HepG2 (cell line): ENCODE measurements around the gene ETFA. TPM values are rescaled to one million over a fixed set of nuclear protein-coding genes. Genes with fewer than 3 reads are reported as not detected.

Experiments
- DMTF1 ChIP-seq: sonication (generic); formaldehyde crosslinking; IDR thresholded peaks from 2 replicates; pipeline ENCODE4 v1.4.0; 2020; ENCODE audit warnings: mild to moderate bottlenecking, missing genetic modification reagents
- HNRNPK ChIP-seq: fragments of 200-400 bp; formaldehyde crosslinking; IDR thresholded peaks from 2 replicates; pipeline ENCODE4 v1.6.1; 2018; ENCODE audit warnings: low read length, low read depth, moderate library complexity, mild to moderate bottlenecking; ENCODE audit not compliant: poor library complexity, severe bottlenecking
- IRX3 ChIP-seq: sonication (generic); formaldehyde crosslinking; IDR thresholded peaks from 2 replicates; pipeline ENCODE4 v1.8.1; 2023; ENCODE audit warnings: mild to moderate bottlenecking, low read depth, missing genetic modification reagents, borderline replicate concordance
- KLF15 ChIP-seq: sonication (generic); formaldehyde crosslinking; IDR thresholded peaks from 2 replicates; pipeline ENCODE4 v1.8.1; 2023; ENCODE audit warnings: borderline replicate concordance, mild to moderate bottlenecking, inconsistent platforms, missing genetic modification reagents, mixed read lengths
- NFE2L1 ChIP-seq: sonication (generic); formaldehyde crosslinking; IDR thresholded peaks from 2 replicates; pipeline ENCODE4 v1.4.0; 2020; ENCODE audit warnings: missing genetic modification reagents, mild to moderate bottlenecking, borderline replicate concordance
- PLRG1 ChIP-seq: fragments of 450-650 bp; conservative IDR thresholded peaks from 2 replicates; pipeline ENCODE4 v1.6.1; 2016
- SPEN ChIP-seq: sonication (generic); formaldehyde crosslinking; IDR thresholded peaks from 2 replicates; pipeline ENCODE4 v1.5.1; 2020; ENCODE audit warnings: low read depth, mild to moderate bottlenecking, missing genetic modification reagents
- THAP9 ChIP-seq: sonication (generic); formaldehyde crosslinking; IDR thresholded peaks from 2 replicates; pipeline ENCODE4; 2020; ENCODE audit warnings: missing genetic modification reagents, mild to moderate bottlenecking, borderline replicate concordance
- ZBTB3 ChIP-seq: sonication (generic); formaldehyde crosslinking; IDR thresholded peaks from 2 replicates; pipeline ENCODE4 v1.4.0; 2020; ENCODE audit warnings: low read depth, mild to moderate bottlenecking, moderate library complexity, missing genetic modification reagents, borderline replicate concordance
- ZFY ChIP-seq: sonication (generic); formaldehyde crosslinking; IDR thresholded peaks from 2 replicates; pipeline ENCODE4 v1.4.0; 2020; ENCODE audit warnings: missing genetic modification reagents
- ZFYVE20 ChIP-seq: sonication (generic); formaldehyde crosslinking; IDR thresholded peaks from 2 replicates; pipeline ENCODE4 v1.8.0; 2023; ENCODE audit warnings: low read depth, mild to moderate bottlenecking, moderate library complexity, missing genetic modification reagents, borderline replicate concordance
- ZNF569 ChIP-seq: sonication (generic); formaldehyde crosslinking; IDR thresholded peaks from 2 replicates; pipeline ENCODE4 v1.5.0; 2020; ENCODE audit warnings: mild to moderate bottlenecking, missing genetic modification reagents, moderate library complexity, borderline replicate concordance
- ZNF660 ChIP-seq: sonication (generic); formaldehyde crosslinking; IDR thresholded peaks from 2 replicates; pipeline ENCODE4 v1.5.1; 2020; ENCODE audit warnings: mild to moderate bottlenecking, low read depth, missing genetic modification reagents, borderline replicate concordance
- ZNF773 ChIP-seq: sonication (generic); formaldehyde crosslinking; IDR thresholded peaks from 2 replicates; pipeline ENCODE4 v1.4.0; 2020; ENCODE audit warnings: missing genetic modification reagents, borderline replicate concordance
- polyA plus RNA-seq, 8 experiments: library from polyadenylated mRNA; depleted of rRNA in 3 of 8; stranded (reverse) in 7 of 8; unstranded in 1 of 8; fragments of >200 nt; fragmentation: Illumina TruSeq in 4 of 8; extraction: Trizol in 4 of 8; gene quantifications; 2 replicates each; pipeline versions ENCODE4 v1.2.1 to v1.2.3, GENCODE V29; 2011 to 2016; ENCODE audit warnings: low read depth in 4 of 8, missing spikeins in 1 of 8, mixed read lengths in 1 of 8; ENCODE audit not compliant: insufficient read depth in 1 of 8
- total RNA-seq, 5 experiments: library from RNA; depleted of rRNA; stranded (reverse); fragments of >200 nt; fragmentation: Illumina TruSeq; extraction: Trizol; gene quantifications; 2 replicates each; pipeline ENCODE4 v1.2.3, GENCODE V29; 2016; ENCODE audit warnings: low read depth in 1 of 5
- TF ChIP-seq, protein P1 (sequence below): sonication (generic); formaldehyde crosslinking; IDR thresholded peaks from 2 replicates; pipeline ENCODE4 v1.4.0; 2020; ENCODE audit warnings: missing genetic modification reagents, borderline replicate concordance
- TF ChIP-seq, protein P2 (sequence below): sonication (generic); formaldehyde crosslinking; IDR thresholded peaks from 2 replicates; pipeline ENCODE4 v1.4.0; 2020; ENCODE audit warnings: missing genetic modification reagents, mild to moderate bottlenecking, borderline replicate concordance
- TF ChIP-seq, protein P3 (sequence below): sonication (generic); formaldehyde crosslinking; IDR thresholded peaks from 2 replicates; pipeline ENCODE4 v1.5.1; 2020; ENCODE audit warnings: missing genetic modification reagents, mild to moderate bottlenecking, borderline replicate concordance

Gene ETFA
- total and polyA plus RNA-seq, 2 of the 13 experiments (the other 11 are each of a cell fraction or from before 2014, with no cell fraction given): 291 to 396 TPM

- TF ChIP-seq HNRNPK (no peak), IRX3 (no peak; the same call in 1 of the 2 replicates), KLF15 (CRISPR knock-in tag) (no peak), ZNF569 (CRISPR knock-in tag) (no peak), ZNF660 (CRISPR knock-in tag) (no peak), ZFYVE20 (no peak), SPEN (0 out of 2 replicates have a peak, but pooled peaks have one; percentile 16), DMTF1 (no peak), PLRG1 (no peak), ZNF773 (CRISPR knock-in tag) (0 out of 2 replicates have a peak, but pooled peaks have one; percentile 48), ZBTB3 (CRISPR knock-in tag) (no peak), NFE2L1 (CRISPR knock-in tag) (no peak), THAP9 (CRISPR knock-in tag) (peak; percentile 38; the same call in 1 of the 2 replicates), ZFY (peak; percentile 81)
- TF ChIP-seq, protein P1, sequence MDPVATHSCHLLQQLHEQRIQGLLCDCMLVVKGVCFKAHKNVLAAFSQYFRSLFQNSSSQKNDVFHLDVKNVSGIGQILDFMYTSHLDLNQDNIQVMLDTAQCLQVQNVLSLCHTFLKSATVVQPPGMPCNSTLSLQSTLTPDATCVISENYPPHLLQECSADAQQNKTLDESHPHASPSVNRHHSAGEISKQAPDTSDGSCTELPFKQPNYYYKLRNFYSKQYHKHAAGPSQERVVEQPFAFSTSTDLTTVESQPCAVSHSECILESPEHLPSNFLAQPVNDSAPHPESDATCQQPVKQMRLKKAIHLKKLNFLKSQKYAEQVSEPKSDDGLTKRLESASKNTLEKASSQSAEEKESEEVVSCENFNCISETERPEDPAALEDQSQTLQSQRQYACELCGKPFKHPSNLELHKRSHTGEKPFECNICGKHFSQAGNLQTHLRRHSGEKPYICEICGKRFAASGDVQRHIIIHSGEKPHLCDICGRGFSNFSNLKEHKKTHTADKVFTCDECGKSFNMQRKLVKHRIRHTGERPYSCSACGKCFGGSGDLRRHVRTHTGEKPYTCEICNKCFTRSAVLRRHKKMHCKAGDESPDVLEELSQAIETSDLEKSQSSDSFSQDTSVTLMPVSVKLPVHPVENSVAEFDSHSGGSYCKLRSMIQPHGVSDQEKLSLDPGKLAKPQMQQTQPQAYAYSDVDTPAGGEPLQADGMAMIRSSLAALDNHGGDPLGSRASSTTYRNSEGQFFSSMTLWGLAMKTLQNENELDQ: no peak
- TF ChIP-seq, protein P2, sequence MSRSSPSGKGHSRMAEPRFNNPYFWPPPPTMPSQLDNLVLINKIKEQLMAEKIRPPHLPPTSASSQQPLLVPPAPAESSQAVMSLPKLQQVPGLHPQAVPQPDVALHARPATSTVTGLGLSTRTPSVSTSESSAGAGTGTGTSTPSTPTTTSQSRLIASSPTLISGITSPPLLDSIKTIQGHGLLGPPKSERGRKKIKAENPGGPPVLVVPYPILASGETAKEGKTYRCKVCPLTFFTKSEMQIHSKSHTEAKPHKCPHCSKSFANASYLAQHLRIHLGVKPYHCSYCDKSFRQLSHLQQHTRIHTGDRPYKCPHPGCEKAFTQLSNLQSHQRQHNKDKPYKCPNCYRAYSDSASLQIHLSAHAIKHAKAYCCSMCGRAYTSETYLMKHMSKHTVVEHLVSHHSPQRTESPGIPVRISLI (CRISPR knock-in tag): no peak
- TF ChIP-seq, protein P3, sequence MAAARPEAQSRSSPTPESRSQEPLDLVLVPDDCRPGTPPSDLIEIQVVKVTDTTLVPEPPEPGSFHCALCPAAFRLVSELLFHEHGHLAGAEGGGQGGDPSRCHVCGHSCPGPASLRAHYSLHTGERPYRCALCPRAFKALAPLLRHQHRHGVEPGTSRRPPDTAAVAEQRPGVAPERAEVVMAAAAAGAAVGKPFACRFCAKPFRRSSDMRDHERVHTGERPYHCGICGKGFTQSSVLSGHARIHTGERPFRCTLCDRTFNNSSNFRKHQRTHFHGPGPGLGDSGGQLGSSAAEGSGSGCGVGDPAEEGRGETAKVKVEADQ: no peak
These were observed 34.8 kb upstream of the ETFA start (continued) for GRCh38 chr15:76345880-76346668.
